SK-N-SH (cell line): Measurements from ENCODE around the gene ATP8A2.

Experiments used
- CTCF ChIP-seq: fragments of 200-600 bp; sonication (generic); IDR thresholded peaks from 2 replicates; pipeline ENCODE4 v1.6.1; 2017; ENCODE audit warnings: antibody characterized with exemption, mild to moderate bottlenecking, moderate library complexity
- EP300 ChIP-seq, 2 experiments: IDR thresholded peaks; 2 replicates each; pipeline versions ENCODE4 v1.4.0 to v1.6.1; 2012; ENCODE audit warnings: borderline replicate concordance in 1 of 2, low read depth in 1 of 2, low read length in 1 of 2
- FOXM1 ChIP-seq: IDR thresholded peaks from 2 replicates; pipeline ENCODE4 v1.4.0; 2012; ENCODE audit warnings: low read depth, mild to moderate bottlenecking
- GABPA ChIP-seq: IDR thresholded peaks from 2 replicates; pipeline ENCODE4 v1.4.0; 2012; ENCODE audit warnings: low read depth, mild to moderate bottlenecking
- MEF2A ChIP-seq: IDR thresholded peaks from 2 replicates; pipeline ENCODE4 v1.4.0; 2012; ENCODE audit warnings: low read depth, borderline replicate concordance
- NFIC ChIP-seq: IDR thresholded peaks from 2 replicates; pipeline ENCODE4 v1.4.0; 2012; ENCODE audit warnings: borderline replicate concordance
- POLR2AphosphoS5 ChIP-seq: IDR thresholded peaks from 2 replicates; pipeline ENCODE4 v1.6.1; 2012; ENCODE audit warnings: low read depth, low read length
- RAD21 ChIP-seq: IDR thresholded peaks from 2 replicates; pipeline ENCODE4 v1.6.1; 2012; ENCODE audit warnings: mild to moderate bottlenecking, low read length
- RCOR1 ChIP-seq: fragments of 150-350 bp; IDR thresholded peaks from 2 replicates; pipeline ENCODE4 v1.6.1; 2017; ENCODE audit warnings: antibody characterized with exemption, low read length
- RFX5 ChIP-seq: IDR thresholded peaks from 2 replicates; pipeline ENCODE4 v1.6.1; 2012; ENCODE audit warnings: mild to moderate bottlenecking, improper control_type of control experiment, low read length
- RXRA ChIP-seq: IDR thresholded peaks from 2 replicates; pipeline ENCODE4 v1.4.0; 2012; ENCODE audit warnings: low read depth, mild to moderate bottlenecking, borderline replicate concordance
- TCF12 ChIP-seq: IDR thresholded peaks from 2 replicates; pipeline ENCODE4 v1.4.0; 2012
- USF2 ChIP-seq: fragments of 150-350 bp; IDR thresholded peaks from 2 replicates; pipeline ENCODE4 v1.6.1; 2017; ENCODE audit warnings: antibody characterized with exemption, low read length, low read depth, borderline replicate concordance
- YY1 ChIP-seq: IDR thresholded peaks from 2 replicates; pipeline ENCODE4 v1.4.0; 2012; ENCODE audit warnings: low read depth, mild to moderate bottlenecking

GRCh38 chr13:25904830-25905229 is 533.1 kb downstream of the ATP8A2 start:
- no peak for TF ChIP-seq EP300 (IDR thresholded peaks at IDR 0.05; ENCODE audit: borderline replicate concordance in 1 of 2, low read depth in 1 of 2, low read length in 1 of 2)
- no peak for TF ChIP-seq POLR2AphosphoS5
- TF ChIP-seq USF2: no peak
- no peak for TF ChIP-seq CTCF
- no peak for TF ChIP-seq RAD21
- no peak for TF ChIP-seq YY1
- no peak for TF ChIP-seq GABPA
- no peak for TF ChIP-seq RFX5
- no peak for TF ChIP-seq RXRA
- TF ChIP-seq FOXM1: no peak
- no peak for TF ChIP-seq MEF2A
- TF ChIP-seq RCOR1: no peak
- TF ChIP-seq TCF12: no peak
- TF ChIP-seq NFIC: no peak
